Spleen (tissue), 7 donors: ENCODE results near the gene MEA1.

ENCODE experiments used
- POLR2A ChIP-seq, 3 donors: fragments of 450-650 bp; IDR thresholded peaks; one replicate each; pipeline ENCODE4 v1.5.1; 2017; ENCODE audit warnings: antibody characterized with exemption in 3 of 3, mild to moderate bottlenecking in 1 of 3
- POLR2AphosphoS5 ChIP-seq, 3 donors: sonication (generic); formaldehyde crosslinking; IDR thresholded peaks; one replicate each; pipeline ENCODE4 v1.5.1; 2017; ENCODE audit warnings: antibody characterized with exemption in 3 of 3
- TF ChIP-seq, protein P1 (sequence below), 11 experiments: fragments of 200-600 bp in 7 of 11; fragments of 450-650 bp in 4 of 11; sonication (generic) in 4 of 11; IDR thresholded peaks in 8 of 11; conservative IDR thresholded peaks in 3 of 11; 1 replicate in 7 of 11; 2 replicates in 4 of 11; pipeline versions ENCODE4 v1.4.0 to v1.8.0; 2016 to 2021; ENCODE audit warnings: antibody characterized with exemption in 11 of 11, inconsistent platforms in 4 of 11, mild to moderate bottlenecking in 1 of 11
- donor health status: DM: no; HTN: no; CAD: no; lungs with moderate emphysema.
- donor health status: DM: no; HTN: no; CAD: no.
- donor health status: DM: no; HTN: no; CAD: no.

GRCh38 chr6:43035495-43036194 is 21.9 kb upstream of the MEA1 start:
- TF ChIP-seq, protein P1, sequence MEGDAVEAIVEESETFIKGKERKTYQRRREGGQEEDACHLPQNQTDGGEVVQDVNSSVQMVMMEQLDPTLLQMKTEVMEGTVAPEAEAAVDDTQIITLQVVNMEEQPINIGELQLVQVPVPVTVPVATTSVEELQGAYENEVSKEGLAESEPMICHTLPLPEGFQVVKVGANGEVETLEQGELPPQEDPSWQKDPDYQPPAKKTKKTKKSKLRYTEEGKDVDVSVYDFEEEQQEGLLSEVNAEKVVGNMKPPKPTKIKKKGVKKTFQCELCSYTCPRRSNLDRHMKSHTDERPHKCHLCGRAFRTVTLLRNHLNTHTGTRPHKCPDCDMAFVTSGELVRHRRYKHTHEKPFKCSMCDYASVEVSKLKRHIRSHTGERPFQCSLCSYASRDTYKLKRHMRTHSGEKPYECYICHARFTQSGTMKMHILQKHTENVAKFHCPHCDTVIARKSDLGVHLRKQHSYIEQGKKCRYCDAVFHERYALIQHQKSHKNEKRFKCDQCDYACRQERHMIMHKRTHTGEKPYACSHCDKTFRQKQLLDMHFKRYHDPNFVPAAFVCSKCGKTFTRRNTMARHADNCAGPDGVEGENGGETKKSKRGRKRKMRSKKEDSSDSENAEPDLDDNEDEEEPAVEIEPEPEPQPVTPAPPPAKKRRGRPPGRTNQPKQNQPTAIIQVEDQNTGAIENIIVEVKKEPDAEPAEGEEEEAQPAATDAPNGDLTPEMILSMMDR (IDR thresholded peaks at IDR 0.05 in 8 of 11, conservative IDR thresholded peaks at IDR 0.05 in 3 of 11), result no peak
- TF ChIP-seq POLR2A (IDR thresholded peaks at IDR 0.05), result no peak
- peak in 2 of 3 donors; percentile 22 to 28 for TF ChIP-seq POLR2AphosphoS5 (IDR thresholded peaks at IDR 0.05)
